Cardiac muscle cell (in vitro differentiated cells and primary cell): ENCODE results near the gene NF2. TPM values are rescaled to one million over a fixed set of nuclear protein-coding genes. Genes with fewer than 3 reads are reported as not detected.

Experiments used
- DNase-seq, 2 donors: peaks; one replicate each; pipeline versions ENCODE4 v3.0.0 to v3.0.0-alpha.2; 2010 to 2017; ENCODE audit warnings: low read depth in 1 of 2, low spot score in 1 of 2
- H3K27ac ChIP-seq: fragments of 200-600 bp; sonication (generic); 2 replicates; pipeline ENCODE4 v1.5.1; 2016
- H3K27me3 ChIP-seq: fragments of 200-600 bp; sonication (generic); 2 replicates; pipeline ENCODE4 v1.6.0; 2016; ENCODE audit warnings: control low read depth
- H3K36me3 ChIP-seq: fragments of 200-600 bp; sonication (generic); 2 replicates; pipeline ENCODE4 v1.5.1; 2016; ENCODE audit warnings: control low read depth
- H3K4me1 ChIP-seq: fragments of 200-600 bp; sonication (generic); 2 replicates; pipeline ENCODE4 v1.8.1; 2017; ENCODE audit warnings: low read depth, mild to moderate bottlenecking, mixed run types
- H3K4me3 ChIP-seq: fragments of 200-600 bp; sonication (generic); 2 replicates; pipeline ENCODE4 v1.5.1; 2016; ENCODE audit warnings: mild to moderate bottlenecking
- H3K9me3 ChIP-seq: fragments of 200-600 bp; sonication (generic); 2 replicates; pipeline ENCODE4 v1.5.1; 2017; ENCODE audit warnings: low read depth, mild to moderate bottlenecking, control low read depth
- polyA plus RNA-seq: library from polyadenylated mRNA; unstranded; fragments of >200 nt; fragmentation: Nextera tagmentation; extraction: Ambion mirVana; gene quantifications from 2 replicates; pipeline ENCODE4 v1.2.1, GENCODE V29; 2016
- total RNA-seq: library from RNA; depleted of rRNA; stranded (reverse); fragments of >200 nt; gene quantifications from 2 replicates; pipeline ENCODE4 v1.2.3, GENCODE V29; 2016
- TF ChIP-seq, protein P1 (sequence below): IDR thresholded peaks from 2 replicates; pipeline ENCODE4 v1.5.1; 2012; ENCODE audit warnings: low read depth, mild to moderate bottlenecking, low read length

The NF2 gene
- total and polyA plus RNA-seq, 2 experiments from 2014 or later, result 32.8 to 40.2 TPM

DNA sequence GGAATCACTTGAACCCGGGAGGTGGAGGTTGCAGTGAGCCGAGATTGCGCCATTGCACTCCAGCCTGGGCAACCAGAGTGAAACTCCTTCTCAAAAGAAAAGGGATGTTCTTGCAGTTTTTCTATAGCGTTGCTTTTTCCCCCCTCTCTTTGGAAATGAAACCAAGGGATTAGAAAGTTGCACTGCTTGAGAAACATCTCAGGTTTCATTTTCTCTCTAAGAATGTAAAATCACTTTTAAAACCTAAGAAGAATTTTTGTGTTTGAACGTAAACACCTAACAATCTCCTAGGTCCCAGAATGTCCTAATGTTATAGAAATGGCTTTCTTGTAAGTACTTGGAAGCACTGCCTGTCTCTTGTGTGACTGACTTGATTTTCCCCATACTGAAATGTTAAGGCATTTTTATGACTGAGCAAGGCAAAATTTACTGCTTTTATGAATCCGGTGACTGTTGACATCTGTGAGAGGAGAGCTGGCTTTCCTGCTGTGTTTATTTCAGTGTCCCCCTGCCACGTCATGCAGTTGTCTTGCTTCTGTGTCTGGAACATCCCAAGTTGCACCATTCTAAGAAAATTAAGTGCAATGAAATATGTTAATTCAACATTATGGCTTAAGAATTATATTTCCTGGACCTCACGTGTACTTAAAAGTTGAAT lies 37.7 kb downstream of the NF2 start:
- H3K27ac ChIP-seq, result no peak overlapping the region
- H3K4me1 ChIP-seq, result peaks cover 10% of the 10 kb centered on the region
- TF ChIP-seq, protein P1, sequence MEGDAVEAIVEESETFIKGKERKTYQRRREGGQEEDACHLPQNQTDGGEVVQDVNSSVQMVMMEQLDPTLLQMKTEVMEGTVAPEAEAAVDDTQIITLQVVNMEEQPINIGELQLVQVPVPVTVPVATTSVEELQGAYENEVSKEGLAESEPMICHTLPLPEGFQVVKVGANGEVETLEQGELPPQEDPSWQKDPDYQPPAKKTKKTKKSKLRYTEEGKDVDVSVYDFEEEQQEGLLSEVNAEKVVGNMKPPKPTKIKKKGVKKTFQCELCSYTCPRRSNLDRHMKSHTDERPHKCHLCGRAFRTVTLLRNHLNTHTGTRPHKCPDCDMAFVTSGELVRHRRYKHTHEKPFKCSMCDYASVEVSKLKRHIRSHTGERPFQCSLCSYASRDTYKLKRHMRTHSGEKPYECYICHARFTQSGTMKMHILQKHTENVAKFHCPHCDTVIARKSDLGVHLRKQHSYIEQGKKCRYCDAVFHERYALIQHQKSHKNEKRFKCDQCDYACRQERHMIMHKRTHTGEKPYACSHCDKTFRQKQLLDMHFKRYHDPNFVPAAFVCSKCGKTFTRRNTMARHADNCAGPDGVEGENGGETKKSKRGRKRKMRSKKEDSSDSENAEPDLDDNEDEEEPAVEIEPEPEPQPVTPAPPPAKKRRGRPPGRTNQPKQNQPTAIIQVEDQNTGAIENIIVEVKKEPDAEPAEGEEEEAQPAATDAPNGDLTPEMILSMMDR, result no peak

DNA sequence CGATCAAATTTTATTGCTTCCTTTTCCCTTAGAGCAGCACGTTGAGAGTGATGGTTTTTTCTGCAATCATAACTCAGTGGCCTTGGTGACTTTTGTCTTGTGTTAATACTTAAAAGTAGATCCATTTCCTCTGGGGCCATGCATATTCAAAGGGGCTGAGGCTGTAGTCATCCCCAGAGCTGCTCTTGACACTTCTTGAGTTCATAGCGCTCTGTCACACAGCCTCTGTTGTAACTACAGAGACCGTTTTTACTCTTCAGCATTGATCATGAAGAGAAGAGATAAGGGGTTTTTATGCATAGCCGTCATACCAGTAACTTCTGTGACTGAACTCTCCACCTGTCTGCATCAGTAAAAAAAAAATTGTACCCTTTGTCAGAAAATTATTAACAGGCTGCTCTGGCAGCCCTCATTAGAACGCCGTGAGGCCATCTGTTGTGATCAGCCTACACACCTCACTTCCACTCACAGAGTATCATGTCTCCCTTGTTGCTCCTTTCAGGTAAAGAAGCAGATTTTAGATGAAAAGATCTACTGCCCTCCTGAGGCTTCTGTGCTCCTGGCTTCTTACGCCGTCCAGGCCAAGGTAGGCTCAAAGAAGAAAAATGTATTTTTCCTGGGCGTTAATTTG lies 38.4 kb downstream of the NF2 start:
- Histone ChIP-seq H3K27ac (no peak overlapping the region), H3K27me3 (no peaks in the 10 kb centered on the region), H3K36me3 (peaks cover 9% of the 10 kb centered on the region), H3K4me1 (peaks cover 12% of the 10 kb centered on the region), H3K9me3 (no peaks in the 10 kb centered on the region), H3K4me3 (no peak overlapping the region)
- DNase-seq, result no peak
- TF ChIP-seq, protein P1, result no peak

More for the DNA sequence above, 37.7 kb downstream of the NF2 start:
- Histone ChIP-seq H3K9me3 (no peaks in the 10 kb centered on the region), H3K36me3 (peaks cover 9% of the 10 kb centered on the region), H3K27me3 (no peaks in the 10 kb centered on the region), H3K4me3 (no peak overlapping the region)
- no peak for DNase-seq

DNA sequence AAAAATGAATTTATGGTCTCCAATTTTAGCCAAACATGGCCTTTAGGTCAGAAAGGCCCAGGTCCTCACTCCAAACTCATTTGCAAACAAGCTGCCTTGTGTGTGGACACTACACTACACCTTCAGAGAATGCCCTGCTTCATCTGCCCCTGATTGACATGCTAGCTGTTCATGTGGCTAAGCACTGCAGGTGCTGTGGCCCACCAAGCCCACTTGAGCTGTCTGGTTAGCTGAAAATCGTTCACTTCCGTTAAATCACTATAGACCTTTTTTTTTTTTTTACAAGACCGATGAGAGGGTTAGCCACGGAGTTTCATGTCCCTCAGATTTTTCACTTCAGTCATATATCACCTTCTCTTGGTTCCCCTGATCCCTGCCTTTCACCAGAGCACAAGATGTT lies 39.3 kb downstream of the NF2 start:
- Histone ChIP-seq H3K4me1 (peaks cover 17% of the 10 kb centered on the region), H3K27ac (no peak overlapping the region), H3K36me3 (peaks cover 6% of the 10 kb centered on the region), H3K27me3 (no peaks in the 10 kb centered on the region), H3K4me3 (no peak overlapping the region), H3K9me3 (no peaks in the 10 kb centered on the region)
- TF ChIP-seq, protein P1, result no peak
- no peak for DNase-seq

DNA sequence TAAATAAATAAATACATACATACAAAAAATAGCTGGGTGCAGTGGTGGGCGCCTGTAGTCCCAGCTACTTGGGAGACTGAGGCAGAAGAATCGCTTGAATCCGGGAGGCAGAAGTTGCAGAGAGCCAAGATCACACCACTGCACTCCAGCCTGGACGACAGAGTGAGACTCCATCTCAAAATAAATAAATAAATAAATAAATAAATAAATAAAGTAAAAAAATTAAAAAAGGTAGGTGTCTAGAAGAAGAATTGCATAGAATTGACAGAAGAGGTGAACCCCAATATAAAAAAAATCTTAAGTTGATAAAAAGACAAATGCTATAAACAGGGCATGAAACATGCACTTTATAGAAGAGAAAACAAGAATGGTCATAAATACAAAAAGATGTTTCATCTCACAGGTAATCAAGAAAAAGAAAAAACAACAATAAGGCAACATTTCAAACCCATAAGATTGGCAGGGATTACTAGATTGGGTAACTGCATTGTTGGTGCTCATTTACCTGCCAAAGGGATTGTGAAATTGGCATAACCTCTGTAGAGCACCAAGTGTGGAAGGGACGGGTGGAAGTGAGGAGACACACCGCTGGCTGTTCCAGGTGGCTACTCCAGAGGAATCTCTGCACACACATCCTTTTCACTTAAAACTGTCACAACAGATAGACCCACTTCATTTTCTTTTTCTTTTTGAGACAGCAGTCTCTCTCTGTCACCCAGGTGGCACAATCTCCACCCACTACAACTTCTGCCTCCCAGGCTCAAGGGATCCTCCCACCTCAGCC lies 44.7 kb downstream of the NF2 start:
- DNase-seq, result no peak
- Histone ChIP-seq H3K9me3 (no peaks in the 10 kb centered on the region), H3K27ac (no peak overlapping the region), H3K27me3 (no peaks in the 10 kb centered on the region), H3K4me1 (peaks cover 15% of the 10 kb centered on the region), H3K36me3 (no peaks in the 10 kb centered on the region), H3K4me3 (no peak overlapping the region)
- TF ChIP-seq, protein P1, result no peak

DNA sequence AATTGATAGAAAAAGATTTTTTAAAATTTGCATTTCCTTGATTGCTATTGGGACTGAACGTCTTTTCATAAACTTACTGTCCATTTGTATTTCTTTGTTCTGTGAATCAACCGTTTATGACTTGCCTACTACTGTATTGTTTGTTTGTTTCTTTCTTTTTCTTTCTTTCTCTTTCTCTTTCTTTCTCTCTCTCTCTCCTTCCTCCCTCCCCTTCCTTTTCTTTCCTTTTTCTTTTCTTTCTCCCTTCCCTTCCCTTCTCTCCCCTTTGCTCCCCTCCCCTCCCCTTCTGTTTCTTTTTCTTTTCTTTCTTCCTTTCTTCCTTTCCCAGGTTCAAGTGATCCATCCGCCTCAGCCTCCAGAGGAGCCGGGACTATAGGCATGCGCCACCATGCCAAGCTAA lies 46.9 kb downstream of the NF2 start:
- Histone ChIP-seq H3K27me3 (no peaks in the 10 kb centered on the region), H3K36me3 (no peaks in the 10 kb centered on the region), H3K4me1 (peaks cover 13% of the 10 kb centered on the region), H3K9me3 (no peaks in the 10 kb centered on the region), H3K4me3 (no peak overlapping the region), H3K27ac (no peak overlapping the region)
- TF ChIP-seq, protein P1, result no peak
- DNase-seq, result no peak
